K562 (cell line): ENCODE measurements around the gene DOCK1. TPM values are rescaled to one million over a fixed set of nuclear protein-coding genes. Genes with fewer than 3 reads are reported as not detected.

Source experiments
- ATAC-seq: fragments of 200-7000 bp; cut with Tn5 transposase; 3 replicates; pipeline ENCODE4 v1.9.1; 2020; ENCODE audit warnings: moderate library complexity
- BruUV-seq: library from RNA; stranded (reverse); fragments of 400-500 nt; replicated peaks from 2 replicates; lab custom pipeline; 2021; lab: Mats Ljungman, UMichigan
- CTCF ChIA-PET: fragments of 300-600 bp; formaldehyde crosslinking; extraction: SDS; loops from one replicate; lab custom pipeline; 2021; ENCODE audit warnings: low intra/inter-chr PET ratio; lab: Yijun Ruan, JAX
- POLR2A ChIA-PET: fragments of 300-600, 350-650 bp; sonication (Branson Sonifier 250); formaldehyde crosslinking; extraction: SDS; loops from one replicate; lab custom pipeline; 2021; ENCODE audit warnings: antibody characterized with exemption, inconsistent platforms; lab: Yijun Ruan, JAX
- DNase-seq, 4 experiments: peaks; one replicate each; pipeline versions ENCODE4 v3.0.0 to v3.0.0-alpha.2; 2011 to 2018; ENCODE audit warnings: low spot score in 3 of 4, mixed read lengths in 3 of 4; ENCODE audit errors: extremely low read depth in 1 of 4
- FAIRE-seq: peaks from 2 replicates; lab custom pipeline; 2011; peaks lifted over from hg19 to GRCh38; lab: Jason Lieb, UNC
- H2AFZ ChIP-seq: 2 replicates; pipeline ENCODE4 v1.6.0; 2011; ENCODE audit warnings: low read depth, low read length, control low read depth, inconsistent platforms
- H3K27ac ChIP-seq: fragments of 200-600 bp; 3 replicates; pipeline ENCODE4 v1.8.0; 2011; ENCODE audit warnings: low read depth, mild to moderate bottlenecking, control low read depth, inconsistent platforms, low read length, moderate library complexity, mixed read lengths; ENCODE audit errors: extremely low read depth
- H3K27me3 ChIP-seq, 2 experiments: fragments of 300-600 bp in 1 of 2; 2 replicates in 1 of 2; 3 replicates in 1 of 2; pipeline versions ENCODE4 v1.6.0 to v1.8.0; 2011; ENCODE audit warnings: inconsistent platforms in 2 of 2, low read length in 2 of 2, mild to moderate bottlenecking in 1 of 2, mixed read lengths in 1 of 2, moderate library complexity in 1 of 2; ENCODE audit not compliant: control insufficient read depth in 2 of 2, insufficient read depth in 2 of 2
- H3K36me3 ChIP-seq: fragments of 300-600 bp; 3 replicates; pipeline ENCODE4 v1.8.0; 2011; ENCODE audit warnings: mild to moderate bottlenecking, low read length, inconsistent platforms; ENCODE audit not compliant: control insufficient read depth, insufficient read depth
- H3K4me1 ChIP-seq, 2 experiments: fragments of 200-600 bp in 1 of 2; replicated peaks in 1 of 2; 2 replicates in 1 of 2; 3 replicates in 1 of 2; pipeline versions ENCODE4 v1.5.1 to v1.8.0; 2011; ENCODE audit warnings: inconsistent platforms in 2 of 2, low read length in 2 of 2, mild to moderate bottlenecking in 1 of 2, mixed read lengths in 1 of 2, moderate library complexity in 1 of 2; ENCODE audit not compliant: control insufficient read depth in 2 of 2, insufficient read depth in 2 of 2
- H3K4me2 ChIP-seq: 2 replicates; pipeline ENCODE4 v1.6.1; 2011; ENCODE audit warnings: low read length, control low read depth, inconsistent platforms, mixed read lengths; ENCODE audit not compliant: insufficient read depth
- H3K4me3 ChIP-seq: fragments of 200-600 bp; sonication (generic), shearing (Covaris generic); 2 replicates; pipeline ENCODE4 v1.5.1; 2016; ENCODE audit warnings: control low read depth, inconsistent platforms
- H3K79me2 ChIP-seq: fragments of 200-600 bp; 3 replicates; pipeline ENCODE4 v1.8.0; 2011; ENCODE audit warnings: low read length, inconsistent platforms; ENCODE audit not compliant: control insufficient read depth, insufficient read depth
- H3K9ac ChIP-seq, 2 experiments: 2 replicates each; pipeline versions ENCODE4 v1.6.0 to v1.6.1; 2011; ENCODE audit warnings: low read depth in 2 of 2, low read length in 2 of 2, control low read depth in 1 of 2, inconsistent platforms in 1 of 2, mild to moderate bottlenecking in 1 of 2, mixed read lengths in 1 of 2; ENCODE audit not compliant: insufficient read depth in 1 of 2
- H3K9me1 ChIP-seq: one replicate; pipeline ENCODE4 v1.6.0; 2011; ENCODE audit warnings: inconsistent platforms, mild to moderate bottlenecking, low read length, moderate library complexity; ENCODE audit not compliant: control insufficient read depth, insufficient read depth
- H3K9me3 ChIP-seq: replicated peaks from 2 replicates; pipeline ENCODE4 v1.5.1; 2011; ENCODE audit warnings: low read depth, low read length, inconsistent platforms; ENCODE audit not compliant: control insufficient read depth, insufficient read depth
- H4K20me1 ChIP-seq: replicated peaks from 2 replicates; pipeline ENCODE4 v1.6.1; 2011; ENCODE audit warnings: low read length, inconsistent platforms, mixed read lengths; ENCODE audit not compliant: control insufficient read depth, insufficient read depth
- MCM5 ChIP-seq: fragments of 450-650 bp; IDR thresholded peaks from 2 replicates; pipeline ENCODE4 v1.6.1; 2016; ENCODE audit warnings: low read depth
- POLR2G ChIP-seq: fragments of 200-400 bp; formaldehyde crosslinking; IDR thresholded peaks from 2 replicates; pipeline ENCODE4 v1.6.1; 2017; ENCODE audit warnings: low read depth, mild to moderate bottlenecking, antibody characterized with exemption, low read length, moderate library complexity
- WGBS: fragments of 100-300 bp; shearing (Covaris generic); methylation state at CpG from one replicate; pipeline ENCODE4 v1.1.6; 2016; ENCODE audit warnings: low coverage, mixed read lengths; ENCODE audit not compliant: insufficient coverage; ENCODE audit errors: missing lambda C conversion rate; 5-methylcytosine and 5-hydroxymethylcytosine counted together
- in situ Hi-C: fragments of 300-500 bp; cut with MboI; formaldehyde crosslinking; loops from 4 replicates; pipeline ENCODE4 v1.15.0; 2018; ENCODE audit warnings: inconsistent platforms, mixed read lengths
- intact Hi-C: fragments of 100-400 bp; cut with micrococcal nuclease; formaldehyde crosslinking; loops from 2 replicates; pipeline ENCODE4 v1.14.2; 2022
- polyA plus RNA-seq, 8 experiments: library from polyadenylated mRNA; depleted of rRNA in 4 of 8; stranded (reverse) in 5 of 8; unstranded in 3 of 8; fragments of >200 nt; fragmentation: Nextera tagmentation in 2 of 8; fragmentation: Illumina TruSeq in 1 of 8; extraction: Ambion mirVana in 2 of 8; extraction: Trizol in 1 of 8; gene quantifications; 2 replicates each; pipeline versions ENCODE4 v1.2.1 to v1.2.3, GENCODE V29; 2011 to 2014; ENCODE audit warnings: inconsistent platforms in 1 of 8, missing spikeins in 1 of 8
- total RNA-seq, 7 experiments: library from RNA; depleted of rRNA in 6 of 7; stranded (reverse); fragments of >200 nt in 6 of 7; fragmentation: Illumina TruSeq in 2 of 7; extraction: Trizol in 2 of 7; gene quantifications; 2 replicates each; pipeline versions ENCODE4 v1.2.1 to v1.2.3, GENCODE V29; 2011 to 2021; ENCODE audit warnings: low replicate concordance in 1 of 7
- TF ChIP-seq, protein P1 (sequence below): fragments of 450-650 bp; IDR thresholded peaks from 2 replicates; pipeline ENCODE4 v1.6.1; 2016; ENCODE audit warnings: antibody characterized with exemption

Gene DOCK1
- total and polyA plus RNA-seq, 9 of the 15 experiments (the other 6 are each of a cell fraction or from before 2014, with no cell fraction given) = 0.31 TPM; not detected in 8

DNA sequence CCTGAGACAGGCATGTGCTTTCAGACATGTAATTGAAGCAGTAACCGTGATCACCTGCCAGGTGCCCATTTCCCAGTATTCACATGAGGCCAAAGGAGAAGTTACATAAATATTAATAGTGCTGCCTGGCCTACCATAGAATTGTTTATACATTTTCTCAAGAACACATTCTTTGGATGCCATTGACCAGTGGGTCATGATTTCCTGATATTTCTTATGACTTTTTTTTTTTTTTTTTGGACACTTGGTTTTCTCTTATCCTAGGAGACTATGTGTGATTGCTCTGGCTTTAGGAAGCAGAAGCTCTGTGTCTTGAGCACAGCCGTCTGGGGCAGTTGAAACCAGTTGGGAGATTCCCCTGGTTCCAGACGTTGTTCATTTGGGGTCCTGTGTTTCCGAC is 500.0 kb downstream of the DOCK1 start:
- 0 out of 5 replicates have a peak, but pooled peaks cover 0 to 8% of the 10 kb centered on the region in 2 experiments for H3K27me3 ChIP-seq
- in situ Hi-C loops (no loop called here), intact Hi-C loops (no loop called here)
- no peaks in the 10 kb centered on the region for H4K20me1 ChIP-seq
- no peaks in the 10 kb centered on the region for H3K79me2 ChIP-seq
- no peak for FAIRE-seq
- no peak overlapping the region for H3K4me3 ChIP-seq
- H3K9ac ChIP-seq = no peak overlapping the region
- H3K9me1 ChIP-seq = no peaks in the 10 kb centered on the region
- WGBS = 0% methylated on average over 3 of the region's 4 CpGs
- no peak overlapping the region for H3K27ac ChIP-seq
- no peak overlapping the region for H2AFZ ChIP-seq
- BruUV-seq = no TSS peak
- no peaks in the 10 kb centered on the region for H3K9me3 ChIP-seq
- TF ChIP-seq, protein P1, sequence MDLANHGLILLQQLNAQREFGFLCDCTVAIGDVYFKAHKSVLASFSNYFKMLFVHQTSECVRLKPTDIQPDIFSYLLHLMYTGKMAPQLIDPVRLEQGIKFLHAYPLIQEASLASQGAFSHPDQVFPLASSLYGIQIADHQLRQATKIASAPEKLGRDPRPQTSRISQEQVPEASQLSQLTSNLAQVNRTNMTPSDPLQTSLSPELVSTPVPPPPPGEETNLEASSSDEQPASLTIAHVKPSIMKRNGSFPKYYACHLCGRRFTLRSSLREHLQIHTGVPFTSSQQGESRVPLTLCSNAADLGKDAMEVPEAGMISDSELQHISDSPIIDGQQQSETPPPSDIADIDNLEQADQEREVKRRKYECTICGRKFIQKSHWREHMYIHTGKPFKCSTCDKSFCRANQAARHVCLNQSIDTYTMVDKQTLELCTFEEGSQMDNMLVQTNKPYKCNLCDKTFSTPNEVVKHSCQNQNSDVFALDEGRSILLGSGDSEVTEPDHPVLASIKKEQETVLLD = no peak
- no peak for TF ChIP-seq MCM5
- DNase-seq = no peak
- CTCF ChIA-PET = no interaction called here
- H3K36me3 ChIP-seq = no peaks in the 10 kb centered on the region
- no peak overlapping the region for H3K4me2 ChIP-seq
- H3K4me1 ChIP-seq = no peaks in the 10 kb centered on the region
- ATAC-seq = no peak
- POLR2A ChIA-PET = no interaction called here

DNA sequence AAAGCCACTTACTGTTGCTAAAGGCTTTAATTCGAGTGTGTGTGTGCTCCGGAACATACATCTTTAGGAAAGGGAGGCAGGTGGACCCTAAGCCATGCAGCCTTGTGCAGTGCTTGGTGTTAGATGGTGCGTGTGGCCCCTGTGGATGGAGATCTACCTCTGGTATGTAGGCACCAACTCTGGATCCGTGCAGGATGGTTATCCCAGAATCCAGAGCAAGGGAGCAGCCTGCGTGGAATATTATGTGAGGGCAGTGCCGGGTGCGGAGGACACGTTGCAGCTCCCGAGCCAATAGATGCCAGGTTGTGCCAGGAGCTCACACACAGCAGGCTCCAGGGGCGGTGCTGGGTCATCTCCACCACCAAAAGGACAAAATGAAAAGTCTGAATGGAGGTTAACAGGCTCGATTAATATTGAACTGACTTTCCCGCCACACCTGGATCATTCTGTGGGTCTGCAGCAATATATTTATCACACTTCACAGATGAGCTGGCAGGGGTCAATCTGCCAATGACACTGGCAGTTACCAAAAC is 500.9 kb downstream of the DOCK1 start:
- no peak for TF ChIP-seq POLR2G
- TF ChIP-seq, all 486 proteins: peak for 0
- no peak for DNase-seq
- H3K4me3 ChIP-seq = no peak overlapping the region
- no peak overlapping the region for H3K9ac ChIP-seq
- H3K36me3 ChIP-seq = no peaks in the 10 kb centered on the region
- in situ Hi-C loops (no loop called here), intact Hi-C loops (no loop called here)
- H3K9me1 ChIP-seq = no peaks in the 10 kb centered on the region
- FAIRE-seq = no peak
- no peak overlapping the region for H3K27ac ChIP-seq
- H3K79me2 ChIP-seq = no peaks in the 10 kb centered on the region
- no peaks in the 10 kb centered on the region for H4K20me1 ChIP-seq
- ATAC-seq = no peak
- POLR2A ChIA-PET = no interaction called here
- WGBS = 0% methylated on average over 7 of the region's 12 CpGs
- no peaks in the 10 kb centered on the region for H3K4me1 ChIP-seq
- no peak overlapping the region for H2AFZ ChIP-seq
- no peaks in the 10 kb centered on the region for H3K9me3 ChIP-seq
- CTCF ChIA-PET = no interaction called here
- no peak overlapping the region for H3K4me2 ChIP-seq
- H3K27me3 ChIP-seq = peaks cover 0 to 8% of the 10 kb centered on the region in 2 experiments; a peak in 1 of 5 replicates
- no TSS peak for BruUV-seq
